ENCODE results near the gene COG5. TPM values are rescaled to one million over a fixed set of nuclear protein-coding genes. Genes with fewer than 3 reads are reported as not detected.

The COG5 gene
- polyA plus RNA-seq, 1 of the 3 experiments (the other 2 are of a cell fraction), result 21.2 TPM

GRCh38 chr7:107464666-107465226, 99.0 kb downstream of the COG5 start (continued):
- TF ChIP-seq REST (IDR thresholded peaks at IDR 0.05; ENCODE audit: low read depth, low read length), result no peak
- TF ChIP-seq JUND (IDR thresholded peaks at IDR 0.05), result no peak
- no peak for TF ChIP-seq USF1 (IDR thresholded peaks at IDR 0.05; ENCODE audit: borderline replicate concordance, low read depth)
- TF ChIP-seq EZH2phosphoT487 (IDR thresholded peaks at IDR 0.05; ENCODE audit: borderline replicate concordance, low read depth), result no peak
- no peak for TF ChIP-seq TEAD4 (IDR thresholded peaks at IDR 0.05; ENCODE audit: borderline replicate concordance, insufficient read depth)

- Histone ChIP-seq H3F3A (replicated peaks; ENCODE audit: insufficient read depth) (no peaks in the 10 kb centered on the region), H3K27me3 (ENCODE audit: insufficient read depth) (no peaks in the 10 kb centered on the region), H3K9ac (no peak overlapping the region), H3K36me3 (replicated peaks in 1 of 2; ENCODE audit: control insufficient read depth in 1 of 2, insufficient read depth in 2 of 2, low read length in 1 of 2) (peaks cover 0 to 4% of the 10 kb centered on the region in 2 experiments), H3K4me1 (ENCODE audit: control insufficient read depth in 1 of 2, insufficient read depth in 2 of 2, low read depth in 1 of 2, low read length in 1 of 2) (peaks cover 0 to 13% of the 10 kb centered on the region in 2 experiments; a peak in 2 of 4 replicates), H3K4me3 (ENCODE audit: low read depth in 2 of 2, low read length in 1 of 2) (no peak overlapping the region; a peak in 1 of 4 replicates), H3K9me2 (no peaks in the 10 kb centered on the region), H4K20me1 (ENCODE audit: insufficient read depth) (no peaks in the 10 kb centered on the region), H3K79me2 (ENCODE audit: insufficient read depth) (no peaks in the 10 kb centered on the region; the same call in 1 of the 2 replicates), H3K4me2 (no peak overlapping the region), H2AFZ (ENCODE audit: low read depth) (no peak overlapping the region), H3K9me3 (no peaks in the 10 kb centered on the region; the same call in 1 of the 2 replicates), H3K27ac (ENCODE audit: low read depth in 2 of 2, low read length in 1 of 2) (peak overlapping the region in 1 of 2 experiments; percentile 23; a peak in 1 of 4 replicates)
- POLR2A ChIA-PET, result interaction anchor here (1.1 kb wide), 2 partner anchors 280 kb away, joined by 4 read pairs; partner anchors contain the start of gene CBLL1
- WGBS (ENCODE audit: low lambda C conversion rate), result 84% methylated on average over 6 of the region's 6 CpGs
- peak; percentile 60 for DNase-seq
- TF ChIP-seq RCOR1 (IDR thresholded peaks at IDR 0.05; ENCODE audit: low read length) (0 out of 2 replicates have a peak, but pooled peaks have one; percentile 30), RAD21 (IDR thresholded peaks at IDR 0.05; ENCODE audit: low read length) (peak; percentile 100), MXI1 (IDR thresholded peaks at IDR 0.05; ENCODE audit: low read depth, low read length) (no peak), RFX5 (IDR thresholded peaks at IDR 0.05; ENCODE audit: low read length) (0 out of 2 replicates have a peak, but pooled peaks have one; percentile 9), JUND (IDR thresholded peaks at IDR 0.05) (no peak), TEAD4 (IDR thresholded peaks at IDR 0.05; ENCODE audit: borderline replicate concordance, insufficient read depth) (no peak), IRF3 (IDR thresholded peaks at IDR 0.05; ENCODE audit: low read depth, low read length) (no peak), CTCF (IDR thresholded peaks at IDR 0.05) (peak; percentile 96), CHD2 (IDR thresholded peaks at IDR 0.05; ENCODE audit: low read length, partially characterized antibody) (peak; percentile 41), USF1 (IDR thresholded peaks at IDR 0.05; ENCODE audit: borderline replicate concordance, low read depth) (no peak), SMC3 (IDR thresholded peaks at IDR 0.05; ENCODE audit: low read depth, low read length) (peak; percentile 99)
- CTCF ChIA-PET, result interaction anchor here (0.5 to 3.5 kb wide), 65 partner anchors 8 to 683 kb away, joined by 3 to 92 read pairs (median 4); partner anchors contain the start of genes BCAP29, CBLL1, COG5 and DUS4L
These were observed 100.3 kb downstream of the COG5 start for GRCh38 chr7:107463139-107464078.

All from SK-N-SH (cell line).